HepG2 (cell line): ENCODE results near the gene GFER. TPM values are rescaled to one million over a fixed set of nuclear protein-coding genes. Genes with fewer than 3 reads are reported as not detected.

ENCODE experiments used
- DNMT1 ChIP-seq: sonication (generic); formaldehyde crosslinking; IDR thresholded peaks from 2 replicates; pipeline ENCODE4 v1.5.1; 2020; ENCODE audit warnings: mild to moderate bottlenecking, missing genetic modification reagents
- GATAD2A ChIP-seq: IDR thresholded peaks from 2 replicates; pipeline ENCODE4 v1.6.1; 2016
- KAT2B ChIP-seq: fragments of 150-350 bp; IDR thresholded peaks from 2 replicates; pipeline ENCODE4 v1.6.1; 2014; ENCODE audit warnings: low read depth, low read length, borderline replicate concordance
- KDM1A ChIP-seq: IDR thresholded peaks from 2 replicates; pipeline ENCODE4 v1.6.1; 2016; ENCODE audit warnings: missing compliant biosample characterization
- KMT2B ChIP-seq: IDR thresholded peaks from 2 replicates; pipeline ENCODE4 v1.6.1; 2016; ENCODE audit warnings: missing genetic modification reagents, missing compliant biosample characterization
- MBNL3 ChIP-seq: fragments of 250-450 bp; sonication (Bioruptor Pico); conservative IDR thresholded peaks from 2 replicates; pipeline ENCODE4 v1.8.0; 2022; ENCODE audit warnings: mild to moderate bottlenecking, inconsistent platforms
- NFRKB ChIP-seq: fragments of 450-650 bp; IDR thresholded peaks from 2 replicates; pipeline ENCODE4 v1.6.1; 2017
- RAD21 ChIP-seq: fragments of 450-650 bp; formaldehyde crosslinking; IDR thresholded peaks from 2 replicates; pipeline ENCODE4 v1.5.0; 2020; ENCODE audit warnings: mild to moderate bottlenecking
- RFXANK ChIP-seq: IDR thresholded peaks from 2 replicates; pipeline ENCODE4 v1.6.1; 2016
- RXRA ChIP-seq: sonication (generic); formaldehyde crosslinking; IDR thresholded peaks from 2 replicates; pipeline ENCODE4 v1.5.1; 2020; ENCODE audit warnings: missing genetic modification reagents
- YY1 ChIP-seq: IDR thresholded peaks from 2 replicates; pipeline ENCODE4 v1.6.1; 2011; ENCODE audit warnings: low read length, low read depth, moderate library complexity, mild to moderate bottlenecking; ENCODE audit not compliant: insufficient read depth, insufficient replicate concordance
- ZBTB7B ChIP-seq: sonication (generic); formaldehyde crosslinking; IDR thresholded peaks from 2 replicates; pipeline ENCODE4 v1.4.0; 2020; ENCODE audit warnings: missing genetic modification reagents
- ZNF138 ChIP-seq: sonication (generic); formaldehyde crosslinking; IDR thresholded peaks from 2 replicates; pipeline ENCODE4 v1.5.0; 2020; ENCODE audit warnings: mild to moderate bottlenecking, low read depth, missing genetic modification reagents
- ZNF530 ChIP-seq: sonication (generic); formaldehyde crosslinking; IDR thresholded peaks from 2 replicates; pipeline ENCODE4 v1.5.0; 2020; ENCODE audit warnings: low read depth, mild to moderate bottlenecking, missing genetic modification reagents
- polyA plus RNA-seq, 8 experiments: library from polyadenylated mRNA; depleted of rRNA in 3 of 8; stranded (reverse) in 7 of 8; unstranded in 1 of 8; fragments of >200 nt; fragmentation: Illumina TruSeq in 4 of 8; extraction: Trizol in 4 of 8; gene quantifications; 2 replicates each; pipeline versions ENCODE4 v1.2.1 to v1.2.3, GENCODE V29; 2011 to 2016; ENCODE audit warnings: low read depth in 4 of 8, missing spikeins in 1 of 8, mixed read lengths in 1 of 8; ENCODE audit not compliant: insufficient read depth in 1 of 8
- total RNA-seq, 5 experiments: library from RNA; depleted of rRNA; stranded (reverse); fragments of >200 nt; fragmentation: Illumina TruSeq; extraction: Trizol; gene quantifications; 2 replicates each; pipeline ENCODE4 v1.2.3, GENCODE V29; 2016; ENCODE audit warnings: low read depth in 1 of 5
- TF ChIP-seq, protein P1 (sequence below): sonication (generic); formaldehyde crosslinking; IDR thresholded peaks from 2 replicates; pipeline ENCODE4 v1.9.0; 2021; ENCODE audit warnings: missing genetic modification reagents, borderline replicate concordance
- TF ChIP-seq, protein P2 (sequence below): sonication (generic); formaldehyde crosslinking; IDR thresholded peaks from 2 replicates; pipeline ENCODE4 v1.8.0; 2022; ENCODE audit warnings: missing genetic modification reagents, mild to moderate bottlenecking, moderate library complexity, borderline replicate concordance
- TF ChIP-seq, protein P3 (sequence below): sonication (generic); formaldehyde crosslinking; IDR thresholded peaks from 2 replicates; pipeline ENCODE4 v1.4.0; 2020; ENCODE audit warnings: missing genetic modification reagents
- TF ChIP-seq, protein P4 (sequence below): sonication (generic); formaldehyde crosslinking; IDR thresholded peaks from 2 replicates; pipeline ENCODE4 v1.9.0; 2021; ENCODE audit warnings: missing genetic modification reagents, borderline replicate concordance

GFER gene
- total and polyA plus RNA-seq, 2 of the 13 experiments (the other 11 are each of a cell fraction or from before 2014, with no cell fraction given): 28.6 to 71.7 TPM

DNA sequence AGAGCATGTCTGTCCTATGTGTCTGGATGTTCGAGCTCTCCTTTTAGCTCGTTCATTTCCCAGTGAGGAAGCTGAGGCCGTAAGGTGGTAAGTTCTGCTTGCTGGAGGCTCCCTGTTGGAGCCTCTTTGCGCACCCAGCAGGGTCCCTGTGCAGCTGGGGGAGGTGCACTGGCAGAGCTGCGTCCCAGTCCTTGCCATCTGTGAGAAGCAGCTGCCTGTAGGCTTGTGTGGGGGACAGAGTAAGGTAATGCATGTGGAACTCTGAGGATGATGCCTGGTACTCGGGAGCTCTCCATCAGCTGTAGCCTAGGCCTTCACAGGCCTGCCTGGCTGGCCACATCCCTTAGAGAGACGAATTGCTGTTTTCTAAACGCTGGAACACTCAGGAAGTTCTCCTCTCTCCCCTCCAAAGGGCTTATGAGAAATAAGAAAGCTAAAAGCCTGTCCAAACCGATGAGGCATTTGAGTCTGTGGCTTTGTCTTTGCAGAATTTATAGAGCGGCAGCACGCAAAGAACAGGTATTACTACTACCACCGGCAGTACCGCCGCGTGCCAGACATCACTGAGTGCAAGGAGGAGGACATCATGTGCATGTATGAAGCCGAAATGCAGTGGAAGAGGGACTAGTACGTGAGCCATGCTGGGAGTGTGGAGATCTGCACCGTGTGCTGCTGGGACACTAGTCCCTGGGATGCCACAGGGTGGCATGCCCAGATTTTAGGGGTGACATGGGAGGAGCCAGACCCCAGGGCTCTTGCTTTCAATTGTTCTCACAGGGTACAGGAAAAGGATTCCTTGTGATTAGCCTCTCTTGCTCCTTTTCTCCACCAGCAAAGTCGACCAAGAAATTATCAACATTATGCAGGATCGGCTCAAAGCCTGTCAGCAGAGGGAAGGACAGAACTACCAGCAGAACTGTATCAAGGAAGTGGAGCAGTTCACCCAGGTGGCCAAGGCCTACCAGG is 23.0 kb upstream of the GFER start (continued):
- TF ChIP-seq, protein P1, sequence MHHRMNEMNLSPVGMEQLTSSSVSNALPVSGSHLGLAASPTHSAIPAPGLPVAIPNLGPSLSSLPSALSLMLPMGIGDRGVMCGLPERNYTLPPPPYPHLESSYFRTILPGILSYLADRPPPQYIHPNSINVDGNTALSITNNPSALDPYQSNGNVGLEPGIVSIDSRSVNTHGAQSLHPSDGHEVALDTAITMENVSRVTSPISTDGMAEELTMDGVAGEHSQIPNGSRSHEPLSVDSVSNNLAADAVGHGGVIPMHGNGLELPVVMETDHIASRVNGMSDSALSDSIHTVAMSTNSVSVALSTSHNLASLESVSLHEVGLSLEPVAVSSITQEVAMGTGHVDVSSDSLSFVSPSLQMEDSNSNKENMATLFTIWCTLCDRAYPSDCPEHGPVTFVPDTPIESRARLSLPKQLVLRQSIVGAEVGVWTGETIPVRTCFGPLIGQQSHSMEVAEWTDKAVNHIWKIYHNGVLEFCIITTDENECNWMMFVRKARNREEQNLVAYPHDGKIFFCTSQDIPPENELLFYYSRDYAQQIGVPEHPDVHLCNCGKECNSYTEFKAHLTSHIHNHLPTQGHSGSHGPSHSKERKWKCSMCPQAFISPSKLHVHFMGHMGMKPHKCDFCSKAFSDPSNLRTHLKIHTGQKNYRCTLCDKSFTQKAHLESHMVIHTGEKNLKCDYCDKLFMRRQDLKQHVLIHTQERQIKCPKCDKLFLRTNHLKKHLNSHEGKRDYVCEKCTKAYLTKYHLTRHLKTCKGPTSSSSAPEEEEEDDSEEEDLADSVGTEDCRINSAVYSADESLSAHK: no peak
- TF ChIP-seq RFXANK (no peak), RAD21 (CRISPR knock-in tag) (peak; percentile 6), NFRKB (no peak), KDM1A (CRISPR knock-in tag) (0 out of 2 replicates have a peak, but pooled peaks have one; percentile 7), DNMT1 (CRISPR knock-in tag) (no peak), KMT2B (CRISPR knock-in tag) (no peak), YY1 (no peak), ZNF530 (CRISPR knock-in tag) (no peak), RXRA (CRISPR knock-in tag) (no peak), KAT2B (no peak), ZNF138 (CRISPR knock-in tag) (no peak), MBNL3 (CRISPR knock-in tag) (no peak), GATAD2A (CRISPR knock-in tag) (0 out of 2 replicates have a peak, but pooled peaks have one; percentile 29), ZBTB7B (0 out of 2 replicates have a peak, but pooled peaks have one; percentile 5)
- TF ChIP-seq, protein P2, sequence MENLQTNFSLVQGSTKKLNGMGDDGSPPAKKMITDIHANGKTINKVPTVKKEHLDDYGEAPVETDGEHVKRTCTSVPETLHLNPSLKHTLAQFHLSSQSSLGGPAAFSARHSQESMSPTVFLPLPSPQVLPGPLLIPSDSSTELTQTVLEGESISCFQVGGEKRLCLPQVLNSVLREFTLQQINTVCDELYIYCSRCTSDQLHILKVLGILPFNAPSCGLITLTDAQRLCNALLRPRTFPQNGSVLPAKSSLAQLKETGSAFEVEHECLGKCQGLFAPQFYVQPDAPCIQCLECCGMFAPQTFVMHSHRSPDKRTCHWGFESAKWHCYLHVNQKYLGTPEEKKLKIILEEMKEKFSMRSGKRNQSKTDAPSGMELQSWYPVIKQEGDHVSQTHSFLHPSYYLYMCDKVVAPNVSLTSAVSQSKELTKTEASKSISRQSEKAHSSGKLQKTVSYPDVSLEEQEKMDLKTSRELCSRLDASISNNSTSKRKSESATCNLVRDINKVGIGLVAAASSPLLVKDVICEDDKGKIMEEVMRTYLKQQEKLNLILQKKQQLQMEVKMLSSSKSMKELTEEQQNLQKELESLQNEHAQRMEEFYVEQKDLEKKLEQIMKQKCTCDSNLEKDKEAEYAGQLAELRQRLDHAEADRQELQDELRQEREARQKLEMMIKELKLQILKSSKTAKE (CRISPR knock-in tag): no peak
- TF ChIP-seq, protein P3, sequence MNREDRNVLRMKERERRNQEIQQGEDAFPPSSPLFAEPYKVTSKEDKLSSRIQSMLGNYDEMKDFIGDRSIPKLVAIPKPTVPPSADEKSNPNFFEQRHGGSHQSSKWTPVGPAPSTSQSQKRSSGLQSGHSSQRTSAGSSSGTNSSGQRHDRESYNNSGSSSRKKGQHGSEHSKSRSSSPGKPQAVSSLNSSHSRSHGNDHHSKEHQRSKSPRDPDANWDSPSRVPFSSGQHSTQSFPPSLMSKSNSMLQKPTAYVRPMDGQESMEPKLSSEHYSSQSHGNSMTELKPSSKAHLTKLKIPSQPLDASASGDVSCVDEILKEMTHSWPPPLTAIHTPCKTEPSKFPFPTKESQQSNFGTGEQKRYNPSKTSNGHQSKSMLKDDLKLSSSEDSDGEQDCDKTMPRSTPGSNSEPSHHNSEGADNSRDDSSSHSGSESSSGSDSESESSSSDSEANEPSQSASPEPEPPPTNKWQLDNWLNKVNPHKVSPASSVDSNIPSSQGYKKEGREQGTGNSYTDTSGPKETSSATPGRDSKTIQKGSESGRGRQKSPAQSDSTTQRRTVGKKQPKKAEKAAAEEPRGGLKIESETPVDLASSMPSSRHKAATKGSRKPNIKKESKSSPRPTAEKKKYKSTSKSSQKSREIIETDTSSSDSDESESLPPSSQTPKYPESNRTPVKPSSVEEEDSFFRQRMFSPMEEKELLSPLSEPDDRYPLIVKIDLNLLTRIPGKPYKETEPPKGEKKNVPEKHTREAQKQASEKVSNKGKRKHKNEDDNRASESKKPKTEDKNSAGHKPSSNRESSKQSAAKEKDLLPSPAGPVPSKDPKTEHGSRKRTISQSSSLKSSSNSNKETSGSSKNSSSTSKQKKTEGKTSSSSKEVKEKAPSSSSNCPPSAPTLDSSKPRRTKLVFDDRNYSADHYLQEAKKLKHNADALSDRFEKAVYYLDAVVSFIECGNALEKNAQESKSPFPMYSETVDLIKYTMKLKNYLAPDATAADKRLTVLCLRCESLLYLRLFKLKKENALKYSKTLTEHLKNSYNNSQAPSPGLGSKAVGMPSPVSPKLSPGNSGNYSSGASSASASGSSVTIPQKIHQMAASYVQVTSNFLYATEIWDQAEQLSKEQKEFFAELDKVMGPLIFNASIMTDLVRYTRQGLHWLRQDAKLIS (CRISPR knock-in tag): peak; percentile 84; the same call in 1 of the 2 replicates
- TF ChIP-seq, protein P4, sequence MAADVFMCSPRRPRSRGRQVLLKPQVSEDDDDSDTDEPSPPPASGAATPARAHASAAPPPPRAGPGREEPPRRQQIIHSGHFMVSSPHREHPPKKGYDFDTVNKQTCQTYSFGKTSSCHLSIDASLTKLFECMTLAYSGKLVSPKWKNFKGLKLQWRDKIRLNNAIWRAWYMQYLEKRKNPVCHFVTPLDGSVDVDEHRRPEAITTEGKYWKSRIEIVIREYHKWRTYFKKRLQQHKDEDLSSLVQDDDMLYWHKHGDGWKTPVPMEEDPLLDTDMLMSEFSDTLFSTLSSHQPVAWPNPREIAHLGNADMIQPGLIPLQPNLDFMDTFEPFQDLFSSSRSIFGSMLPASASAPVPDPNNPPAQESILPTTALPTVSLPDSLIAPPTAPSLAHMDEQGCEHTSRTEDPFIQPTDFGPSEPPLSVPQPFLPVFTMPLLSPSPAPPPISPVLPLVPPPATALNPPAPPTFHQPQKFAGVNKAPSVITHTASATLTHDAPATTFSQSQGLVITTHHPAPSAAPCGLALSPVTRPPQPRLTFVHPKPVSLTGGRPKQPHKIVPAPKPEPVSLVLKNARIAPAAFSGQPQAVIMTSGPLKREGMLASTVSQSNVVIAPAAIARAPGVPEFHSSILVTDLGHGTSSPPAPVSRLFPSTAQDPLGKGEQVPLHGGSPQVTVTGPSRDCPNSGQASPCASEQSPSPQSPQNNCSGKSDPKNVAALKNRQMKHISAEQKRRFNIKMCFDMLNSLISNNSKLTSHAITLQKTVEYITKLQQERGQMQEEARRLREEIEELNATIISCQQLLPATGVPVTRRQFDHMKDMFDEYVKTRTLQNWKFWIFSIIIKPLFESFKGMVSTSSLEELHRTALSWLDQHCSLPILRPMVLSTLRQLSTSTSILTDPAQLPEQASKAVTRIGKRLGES (CRISPR knock-in tag): no peak
